Neutrophil (primary cell): ENCODE measurements around the gene OR8H1.

Experiments
- H3K27ac ChIP-seq: fragments of 200-600 bp; sonication (generic); 2 replicates; pipeline ENCODE4 v1.5.1; 2016; ENCODE audit warnings: mild to moderate bottlenecking, moderate library complexity
- H3K27me3 ChIP-seq: fragments of 200-600 bp; sonication (generic); 2 replicates; pipeline ENCODE4 v1.6.0; 2016; ENCODE audit warnings: mild to moderate bottlenecking
- H3K36me3 ChIP-seq: fragments of 200-600 bp; sonication (generic); 2 replicates; pipeline ENCODE4 v1.5.1; 2017
- H3K4me1 ChIP-seq, 2 experiments: fragments of 200-600 bp in 1 of 2; sonication (generic) in 1 of 2; 1 replicate in 1 of 2; 2 replicates in 1 of 2; pipeline versions ENCODE4 v1.5.1 to v1.6.1; 2013 to 2016; ENCODE audit warnings: low read depth in 1 of 2, low read length in 1 of 2, mild to moderate bottlenecking in 1 of 2, moderate library complexity in 1 of 2; ENCODE audit not compliant: control insufficient read depth in 1 of 2, insufficient read depth in 1 of 2
- H3K4me3 ChIP-seq, 2 experiments: fragments of 200-600 bp in 1 of 2; sonication (generic) in 1 of 2; 1 replicate in 1 of 2; 2 replicates in 1 of 2; pipeline ENCODE4 v1.5.1; 2013 to 2016; ENCODE audit warnings: low read depth in 1 of 2, low read length in 1 of 2, mild to moderate bottlenecking in 1 of 2, moderate library complexity in 1 of 2
- H3K9me3 ChIP-seq: fragments of 200-600 bp; sonication (generic); 2 replicates; pipeline ENCODE4 v1.5.1; 2016
- CTCF ChIP-seq: fragments of 200-600 bp; sonication (generic); IDR thresholded peaks from 2 replicates; pipeline ENCODE4 v1.5.1; 2016; ENCODE audit warnings: antibody characterized with exemption

OR8H1 gene

GRCh38 chr11:56307836-56308235, 15.8 kb upstream of the OR8H1 start:
- no peaks in the 10 kb centered on the region for H3K9me3 ChIP-seq
- H3K36me3 ChIP-seq = no peaks in the 10 kb centered on the region
- no peaks in the 10 kb centered on the region for H3K4me1 ChIP-seq
- no peak overlapping the region for H3K27ac ChIP-seq
- no peak overlapping the region for H3K4me3 ChIP-seq
- TF ChIP-seq CTCF = no peak
- no peaks in the 10 kb centered on the region for H3K27me3 ChIP-seq

DNA sequence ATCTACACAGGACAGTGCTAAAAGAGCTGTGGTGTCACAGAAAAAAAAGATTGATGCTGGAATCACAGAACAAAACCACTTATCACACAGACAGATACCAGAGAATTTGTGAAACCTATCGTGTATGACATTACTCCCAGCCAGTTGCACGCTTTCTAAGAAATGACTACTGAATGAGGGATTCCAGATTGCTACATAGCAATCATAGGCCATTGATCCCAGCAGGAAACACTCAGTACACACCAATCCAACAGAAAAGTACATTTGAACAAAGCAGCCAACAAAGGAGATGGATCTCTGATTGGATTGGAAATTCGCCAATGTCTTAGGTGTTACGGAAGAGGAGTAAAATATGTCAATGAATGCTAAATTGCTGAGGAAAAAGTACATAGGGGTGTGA, 4.8 kb upstream of the OR8H1 start:
- no peak overlapping the region for H3K27ac ChIP-seq
- H3K9me3 ChIP-seq = no peaks in the 10 kb centered on the region
- no peak for TF ChIP-seq CTCF
- H3K4me1 ChIP-seq = no peaks in the 10 kb centered on the region
- no peaks in the 10 kb centered on the region for H3K36me3 ChIP-seq
- H3K27me3 ChIP-seq = no peaks in the 10 kb centered on the region
- no peak overlapping the region for H3K4me3 ChIP-seq

DNA sequence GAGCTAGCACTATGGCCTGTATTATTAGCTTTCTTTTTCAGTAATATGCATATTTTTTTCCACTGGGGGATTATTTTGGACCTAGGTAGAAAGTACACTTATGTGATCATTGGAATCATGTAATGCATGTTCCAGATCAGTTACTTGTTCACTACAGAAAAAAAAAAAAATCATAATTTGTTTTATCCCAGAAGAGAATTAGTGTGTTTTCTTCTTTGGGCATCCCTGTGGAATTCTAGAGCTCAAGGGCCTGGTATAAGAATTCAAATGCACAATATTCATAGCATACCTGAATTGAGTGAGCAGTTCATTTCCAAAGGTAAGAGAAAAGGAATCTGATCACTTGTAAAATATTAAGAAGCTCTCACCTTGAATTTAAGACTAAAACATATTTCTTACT, 18.2 kb downstream of the OR8H1 start, which contains the start of gene OR5T1:
TSS of gene OR5T1 (plus strand) at position 301 of the 400 bp plus-strand sequence. CDS start 1,485 bp downstream, outside the sequence.
- Histone ChIP-seq H3K4me1 (no peaks in the 10 kb centered on the region), H3K27ac (no peak within 1 kb of the TSS), H3K4me3 (no peak within 1 kb of the TSS), H3K9me3 (no peaks in the 10 kb centered on the region), H3K27me3 (no peaks in the 10 kb centered on the region), H3K36me3 (no peaks in the 10 kb centered on the region)
- no peak for TF ChIP-seq CTCF

DNA sequence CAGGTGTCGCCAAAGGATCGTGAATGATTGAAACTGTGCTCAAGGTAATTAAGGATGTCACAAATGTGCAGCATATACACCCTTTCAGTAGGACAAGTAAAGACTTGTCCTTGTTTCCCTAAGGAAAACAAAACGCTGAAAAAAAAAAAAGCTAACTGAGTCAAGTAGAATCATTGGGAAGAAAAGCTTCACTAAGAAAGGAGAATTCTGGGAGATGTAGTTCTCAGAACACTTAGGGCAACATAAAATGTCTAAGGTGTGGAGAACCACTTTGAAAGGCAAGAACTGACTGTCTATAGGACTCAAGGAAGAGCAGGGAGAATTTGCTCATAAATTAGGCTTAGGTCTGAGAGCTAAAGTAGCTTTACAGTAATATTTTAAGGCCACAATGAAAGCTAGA, 21.0 kb downstream of the OR8H1 start:
- H3K4me1 ChIP-seq = no peaks in the 10 kb centered on the region
- TF ChIP-seq CTCF = no peak
- no peaks in the 10 kb centered on the region for H3K27me3 ChIP-seq
- H3K27ac ChIP-seq = no peak overlapping the region
- no peaks in the 10 kb centered on the region for H3K9me3 ChIP-seq
- H3K36me3 ChIP-seq = no peaks in the 10 kb centered on the region
- H3K4me3 ChIP-seq = no peak overlapping the region

DNA sequence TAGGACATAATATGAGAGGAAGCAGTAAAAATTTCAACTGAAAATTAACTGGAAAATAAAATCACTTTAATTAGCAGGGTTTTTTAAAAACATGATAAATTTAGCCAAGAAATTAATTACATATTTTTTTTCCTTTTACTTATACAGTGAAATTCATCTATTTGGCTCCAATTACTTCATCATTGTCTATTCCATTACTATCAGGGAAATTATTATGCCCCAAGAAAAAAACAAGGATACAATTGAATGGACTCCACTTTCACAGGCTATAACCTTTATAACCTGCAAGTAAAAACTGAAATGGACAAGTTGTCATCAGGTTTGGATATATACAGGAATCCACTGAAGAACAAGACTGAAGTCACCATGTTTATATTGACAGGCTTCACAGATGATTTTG, 40.1 kb downstream of the OR8H1 start, which contains the start of gene OR5T3:
TSS of gene OR5T3 (plus strand) at position 301 of the 400 bp plus-strand sequence. CDS start at position 301, 0 bp downstream.
- no peak for TF ChIP-seq CTCF
- no peak within 1 kb of the TSS for H3K4me3 ChIP-seq
- H3K9me3 ChIP-seq = no peaks in the 10 kb centered on the region
- no peaks in the 10 kb centered on the region for H3K27me3 ChIP-seq
- no peaks in the 10 kb centered on the region for H3K4me1 ChIP-seq
- H3K27ac ChIP-seq = no peak within 1 kb of the TSS
- no peaks in the 10 kb centered on the region for H3K36me3 ChIP-seq
